AG20443 (cell line): ENCODE results near the gene DLD.
A peak's percentile ranks its signal among the peaks of the same experiment; 100 is the strongest.
"Not testable (repeated sequence)": the region's sequence is repeated elsewhere in the genome, so short reads cannot be mapped to it uniquely, and the experiment has no call there.

Experiments used
- DNase-seq: peaks from one replicate; pipeline ENCODE4 v3.0.0; 2012; ENCODE audit warnings: low spot score, mixed read lengths

The DLD gene

GRCh38 chr7:107917763-107918651 is 27.0 kb downstream of the DLD start:
- DNase-seq = no peak

- DNase-seq = no peak
Measured at GRCh38 chr7:107918948-107919347, 28.0 kb downstream of the DLD start.

- DNase-seq = no peak
Measured at GRCh38 chr7:107920048-107920772, 29.2 kb downstream of the DLD start.

GRCh38 chr7:107921826-107922225 is 30.8 kb downstream of the DLD start:
- not testable (repeated sequence) for DNase-seq

GRCh38 chr7:107922886-107923285 is 31.9 kb downstream of the DLD start:
- no peak for DNase-seq

- DNase-seq = no peak
Measured at GRCh38 chr7:107924841-107925504, 34.0 kb downstream of the DLD start.

GRCh38 chr7:107926481-107926880 is 35.5 kb downstream of the DLD start:
- no peak for DNase-seq

GRCh38 chr7:107931740-107932515 is 40.9 kb downstream of the DLD start:
- no peak for DNase-seq

- DNase-seq = no peak
Measured at GRCh38 chr7:107932805-107933204, 41.8 kb downstream of the DLD start.

- DNase-seq = no peak
Measured at GRCh38 chr7:107933386-107934013, 42.5 kb downstream of the DLD start.

GRCh38 chr7:107934991-107935770 is 44.2 kb downstream of the DLD start:
- DNase-seq = peak; percentile 37

- DNase-seq = no peak
Measured at GRCh38 chr7:107936312-107936711, 45.3 kb downstream of the DLD start.

- no peak for DNase-seq
Measured at GRCh38 chr7:107937531-107937930, 46.5 kb downstream of the DLD start.

GRCh38 chr7:107938456-107939250 is 47.7 kb downstream of the DLD start:
- DNase-seq = no peak

GRCh38 chr7:107939573-107940489 is 48.8 kb downstream of the DLD start:
- DNase-seq = peak; percentile 74

- no peak for DNase-seq
Measured at GRCh38 chr7:107940951-107941350, 50.0 kb downstream of the DLD start.

- DNase-seq = no peak
Measured at GRCh38 chr7:107943018-107943417, 52.0 kb downstream of the DLD start.

GRCh38 chr7:107944411-107945169 is 53.6 kb downstream of the DLD start:
- no peak for DNase-seq
